NB4 (cell line): ENCODE data around the gene GNB5.

Experiments used
- DNase-seq: peaks from one replicate; pipeline ENCODE4 v3.0.0; 2010; ENCODE audit warnings: low read depth
- H3K4me3 ChIP-seq: one replicate; pipeline ENCODE4 v1.5.1; 2011; ENCODE audit warnings: mild to moderate bottlenecking, low read depth, low read length, moderate library complexity
- CTCF ChIP-seq: IDR thresholded peaks from one replicate; pipeline ENCODE4 v1.5.1; 2012; ENCODE audit warnings: low read depth, low read length
- MYC ChIP-seq: IDR thresholded peaks from 2 replicates; pipeline ENCODE4 v1.6.1; 2011; ENCODE audit warnings: low read depth, low read length
- POLR2A ChIP-seq: IDR thresholded peaks from 2 replicates; pipeline ENCODE4 v1.6.1; 2011; ENCODE audit warnings: mild to moderate bottlenecking; ENCODE audit not compliant: insufficient read length; ENCODE audit errors: extremely low read depth
- TF ChIP-seq, protein P1 (sequence below): IDR thresholded peaks from 2 replicates; pipeline ENCODE4 v1.6.1; 2011; ENCODE audit warnings: low read depth, low read length

The GNB5 gene

GRCh38 chr15:52180851-52181450, 10.2 kb downstream of the GNB5 start:
- DNase-seq = no peak
- TF ChIP-seq POLR2A (no peak), CTCF (no peak), MYC (no peak)
- TF ChIP-seq, protein P1, sequence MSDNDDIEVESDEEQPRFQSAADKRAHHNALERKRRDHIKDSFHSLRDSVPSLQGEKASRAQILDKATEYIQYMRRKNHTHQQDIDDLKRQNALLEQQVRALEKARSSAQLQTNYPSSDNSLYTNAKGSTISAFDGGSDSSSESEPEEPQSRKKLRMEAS = no peak
- H3K4me3 ChIP-seq = no peak overlapping the region

DNA sequence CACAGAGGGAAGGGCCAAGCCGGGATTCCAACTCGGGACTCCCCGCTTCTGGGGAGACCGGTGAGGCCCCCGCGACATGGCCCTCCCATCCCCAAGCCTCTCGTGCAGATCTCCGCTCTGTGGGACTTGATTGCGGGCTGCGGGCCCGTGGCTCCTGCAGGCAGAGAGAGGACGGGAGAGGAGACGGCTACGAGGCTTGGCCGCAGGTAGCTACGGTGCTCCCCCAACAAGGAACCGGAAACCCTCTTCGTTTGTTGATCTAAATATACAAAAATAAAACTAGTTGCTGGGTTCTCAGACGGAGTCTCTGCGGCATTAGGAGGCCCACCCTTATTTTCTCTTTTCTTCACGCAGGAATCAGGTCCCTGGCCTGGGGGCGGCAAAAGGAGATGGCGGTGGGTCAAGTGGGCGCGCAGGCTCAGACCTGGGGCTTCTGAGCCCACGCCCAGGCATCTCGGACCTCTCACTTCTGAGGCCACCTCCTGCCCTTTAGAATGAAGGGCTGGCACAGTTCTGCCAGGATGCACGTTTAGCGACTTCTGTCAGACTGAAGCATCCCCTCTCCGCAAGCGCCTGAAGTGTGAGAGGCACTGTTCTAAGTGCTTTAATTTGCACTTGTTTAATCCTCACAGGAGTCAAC, 10.9 kb downstream of the GNB5 start:
- no peak for DNase-seq
- TF ChIP-seq CTCF (no peak), POLR2A (no peak), MYC (no peak)
- TF ChIP-seq, protein P1 = no peak
- H3K4me3 ChIP-seq = peak overlapping the region; percentile 56

DNA sequence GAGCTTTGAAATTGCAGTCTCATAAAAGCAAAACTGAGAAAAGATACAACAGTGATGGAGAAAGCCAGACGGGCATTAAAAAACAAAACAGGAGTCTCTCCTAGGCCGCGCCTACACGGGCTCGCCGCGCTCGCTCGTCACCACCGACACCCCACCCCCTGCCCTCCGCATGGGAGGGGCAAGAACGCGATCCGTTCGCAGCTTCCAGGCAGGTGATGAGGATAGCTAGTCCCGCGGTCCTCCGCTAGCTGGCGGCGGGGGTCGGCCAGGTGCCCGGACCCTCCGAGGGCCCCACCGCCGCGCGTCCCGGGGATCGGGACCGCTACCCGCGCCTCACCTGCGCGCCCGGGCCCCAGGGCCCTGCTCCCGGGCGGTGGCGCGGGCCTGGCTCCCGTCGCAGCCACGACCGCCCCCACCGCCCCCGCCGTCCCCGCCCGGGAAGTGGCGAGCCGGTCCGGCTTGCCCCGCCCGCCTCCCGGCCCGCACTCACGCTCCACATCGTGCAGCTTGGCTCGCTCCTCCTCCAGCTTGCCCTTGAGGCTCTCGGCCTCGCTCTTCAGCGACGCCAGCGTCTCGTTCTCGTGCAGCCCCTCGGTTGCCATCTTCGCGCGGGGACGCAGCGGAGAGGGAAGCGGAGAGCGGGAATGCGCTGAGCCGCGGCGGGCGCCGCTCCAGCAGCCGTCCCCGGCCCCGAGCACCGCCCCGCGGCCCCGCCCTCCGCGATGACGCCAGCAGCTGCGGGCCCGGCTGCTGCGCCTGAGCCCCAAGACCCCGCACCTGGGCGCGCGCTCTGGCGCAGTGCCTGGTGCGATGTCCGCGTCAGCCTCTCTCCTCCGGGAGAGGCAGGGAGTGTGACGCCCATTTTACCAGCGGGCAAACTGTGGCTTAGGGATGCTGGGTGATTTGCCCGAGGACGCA, 11.7 kb downstream of the GNB5 start:
- TF ChIP-seq MYC = peak; percentile 62
- TF ChIP-seq, protein P1 = peak; percentile 64
- TF ChIP-seq CTCF = no peak
- TF ChIP-seq POLR2A = peak; percentile 52
- DNase-seq = peak; percentile 83
- peak overlapping the region; percentile 74 for H3K4me3 ChIP-seq

GRCh38 chr15:52178765-52179164, 12.4 kb downstream of the GNB5 start:
- DNase-seq = no peak
- H3K4me3 ChIP-seq = peak overlapping the region; percentile 74
- TF ChIP-seq, protein P1 = no peak
- no peak for TF ChIP-seq MYC

GRCh38 chr15:52172869-52173268, 18.3 kb downstream of the GNB5 start:
- DNase-seq = no peak
- no peak for TF ChIP-seq MYC
- TF ChIP-seq CTCF = no peak
- TF ChIP-seq, protein P1 = no peak
- TF ChIP-seq POLR2A = no peak
- no peak overlapping the region for H3K4me3 ChIP-seq
